ENCODE measurements around the gene MLLT11.

DNA sequence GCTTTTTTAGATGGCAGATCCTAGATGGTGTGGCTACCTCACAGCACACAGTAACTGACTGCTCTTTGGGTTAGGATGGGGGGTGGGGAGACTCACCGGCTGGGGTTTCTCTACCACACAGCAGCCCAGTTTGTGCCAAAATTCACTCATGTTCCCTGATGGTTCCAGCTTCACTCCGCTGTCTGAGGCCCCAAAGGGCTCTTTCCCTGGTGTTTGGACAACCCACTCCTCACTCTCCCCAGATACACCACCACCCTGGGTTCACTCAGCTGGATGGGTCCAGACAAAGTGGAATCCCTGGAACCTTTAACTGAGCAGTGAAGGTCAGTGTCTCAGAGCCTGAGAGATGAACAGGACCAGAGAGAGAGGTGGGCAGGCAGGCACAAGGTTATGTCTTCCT is 4.6 kb upstream of the MLLT11 start:
- TF ChIP-seq, protein P1, sequence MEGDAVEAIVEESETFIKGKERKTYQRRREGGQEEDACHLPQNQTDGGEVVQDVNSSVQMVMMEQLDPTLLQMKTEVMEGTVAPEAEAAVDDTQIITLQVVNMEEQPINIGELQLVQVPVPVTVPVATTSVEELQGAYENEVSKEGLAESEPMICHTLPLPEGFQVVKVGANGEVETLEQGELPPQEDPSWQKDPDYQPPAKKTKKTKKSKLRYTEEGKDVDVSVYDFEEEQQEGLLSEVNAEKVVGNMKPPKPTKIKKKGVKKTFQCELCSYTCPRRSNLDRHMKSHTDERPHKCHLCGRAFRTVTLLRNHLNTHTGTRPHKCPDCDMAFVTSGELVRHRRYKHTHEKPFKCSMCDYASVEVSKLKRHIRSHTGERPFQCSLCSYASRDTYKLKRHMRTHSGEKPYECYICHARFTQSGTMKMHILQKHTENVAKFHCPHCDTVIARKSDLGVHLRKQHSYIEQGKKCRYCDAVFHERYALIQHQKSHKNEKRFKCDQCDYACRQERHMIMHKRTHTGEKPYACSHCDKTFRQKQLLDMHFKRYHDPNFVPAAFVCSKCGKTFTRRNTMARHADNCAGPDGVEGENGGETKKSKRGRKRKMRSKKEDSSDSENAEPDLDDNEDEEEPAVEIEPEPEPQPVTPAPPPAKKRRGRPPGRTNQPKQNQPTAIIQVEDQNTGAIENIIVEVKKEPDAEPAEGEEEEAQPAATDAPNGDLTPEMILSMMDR (IDR thresholded peaks at IDR 0.05) = no peak
- no peak for TF ChIP-seq POLR2AphosphoS5 (IDR thresholded peaks at IDR 0.05; ENCODE audit: low read depth, low read length)
